ENCODE measurements around the gene EIPR1.

Gene EIPR1

GRCh38 chr2:3142961-3143571 is 234.6 kb downstream of the EIPR1 start:
- DNase-seq, result no peak

- DNase-seq, result no peak
These were observed 235.4 kb downstream of the EIPR1 start for GRCh38 chr2:3142210-3142609.

- DNase-seq, result no peak
These were observed 235.9 kb downstream of the EIPR1 start for GRCh38 chr2:3141696-3142095.

- DNase-seq, result no peak
These were observed 237.7 kb downstream of the EIPR1 start for GRCh38 chr2:3139906-3140305.
